ENCODE measurements around the gene ZNF580.

GRCh38 chr19:55640577-55641425 is at the start of gene ZNF580:
- no peak for TF ChIP-seq CTCF (optimal IDR thresholded peaks at IDR 0.05 in 1 of 3, IDR thresholded peaks at IDR 0.05 in 1 of 3, conservative IDR thresholded peaks at IDR 0.05 in 1 of 3; ENCODE audit: extremely low read depth in 1 of 3, insufficient read depth in 2 of 3, low read length in 3 of 3)
- TF ChIP-seq EZH2 (IDR thresholded peaks at IDR 0.05; ENCODE audit: low read length), result no peak
